Activated T-cell treated with anti-CD3 and anti-CD28 coated beads, Interleukin-2, amount 50 U/mL, for 1 hour (primary cell): ENCODE results near the gene MDM2.
"Not testable (repeated sequence)": the region's sequence is repeated elsewhere in the genome, so short reads cannot be mapped to it uniquely, and the experiment has no call there.

ENCODE experiments used
- DNase-seq: peaks from one replicate; pipeline ENCODE4 v3.0.0-alpha.2; 2020

MDM2 gene

GRCh38 chr12:68808388-68809189 is 612 bp downstream of the MDM2 start:
- peak; percentile 59 for DNase-seq

DNA sequence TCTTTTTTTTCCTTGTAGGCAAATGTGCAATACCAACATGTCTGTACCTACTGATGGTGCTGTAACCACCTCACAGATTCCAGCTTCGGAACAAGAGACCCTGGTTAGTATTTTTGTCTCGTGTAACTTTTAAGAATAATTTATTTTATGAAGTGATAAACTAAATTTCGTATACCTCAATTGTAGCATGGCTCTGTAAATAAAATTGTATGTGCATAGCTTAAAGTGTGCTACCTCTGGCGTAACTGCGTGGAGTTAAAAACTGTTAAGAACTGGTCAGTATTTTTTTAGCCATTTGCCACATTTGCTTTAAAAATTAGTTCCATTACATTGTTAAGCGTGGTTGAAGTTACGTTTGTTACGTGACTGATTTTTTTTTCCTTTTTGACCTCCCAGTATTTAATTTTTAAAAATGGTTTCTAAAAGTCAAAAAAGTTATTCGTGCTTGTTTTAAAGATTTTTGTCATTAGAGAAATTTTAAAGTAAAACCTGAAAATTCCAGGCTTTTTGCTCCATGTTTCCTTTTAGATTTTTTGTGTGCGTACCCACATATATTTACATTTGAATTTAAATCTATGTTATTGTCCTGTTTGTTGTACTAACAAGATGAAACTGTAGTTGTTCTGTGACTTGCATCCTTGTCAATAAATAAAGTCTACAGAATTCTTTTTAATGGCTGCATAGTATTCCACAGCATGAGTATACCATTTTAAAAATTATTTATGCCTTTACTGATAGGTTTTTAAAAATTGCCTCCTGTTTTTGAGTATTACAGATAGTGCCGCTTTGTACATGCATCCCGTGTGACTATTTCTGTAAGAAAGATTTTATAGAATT is 1.4 kb downstream of the MDM2 start:
- no peak for DNase-seq

- not testable (repeated sequence) for DNase-seq
These were observed 2.0 kb downstream of the MDM2 start for GRCh38 chr12:68810027-68810389.

DNA sequence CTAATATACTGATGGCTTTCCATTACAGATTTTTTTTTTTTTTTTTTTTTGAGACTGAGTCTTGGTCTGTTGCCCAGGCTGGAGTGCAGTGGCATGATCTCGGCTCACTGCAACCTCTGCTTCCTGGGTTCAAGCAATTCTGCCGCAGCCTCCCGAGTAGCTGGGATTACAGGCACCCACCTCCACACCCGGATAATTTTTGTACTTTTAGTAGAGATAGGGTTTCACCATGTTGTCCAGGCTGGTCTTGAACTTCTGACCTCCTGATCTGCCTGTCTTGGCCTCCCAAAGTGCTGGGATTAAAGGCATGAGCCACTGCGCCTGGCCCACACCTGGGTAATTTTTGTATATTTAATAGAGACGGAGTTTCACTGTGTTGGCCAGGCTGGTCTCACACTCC is 3.6 kb downstream of the MDM2 start:
- DNase-seq, result not testable (repeated sequence)

DNA sequence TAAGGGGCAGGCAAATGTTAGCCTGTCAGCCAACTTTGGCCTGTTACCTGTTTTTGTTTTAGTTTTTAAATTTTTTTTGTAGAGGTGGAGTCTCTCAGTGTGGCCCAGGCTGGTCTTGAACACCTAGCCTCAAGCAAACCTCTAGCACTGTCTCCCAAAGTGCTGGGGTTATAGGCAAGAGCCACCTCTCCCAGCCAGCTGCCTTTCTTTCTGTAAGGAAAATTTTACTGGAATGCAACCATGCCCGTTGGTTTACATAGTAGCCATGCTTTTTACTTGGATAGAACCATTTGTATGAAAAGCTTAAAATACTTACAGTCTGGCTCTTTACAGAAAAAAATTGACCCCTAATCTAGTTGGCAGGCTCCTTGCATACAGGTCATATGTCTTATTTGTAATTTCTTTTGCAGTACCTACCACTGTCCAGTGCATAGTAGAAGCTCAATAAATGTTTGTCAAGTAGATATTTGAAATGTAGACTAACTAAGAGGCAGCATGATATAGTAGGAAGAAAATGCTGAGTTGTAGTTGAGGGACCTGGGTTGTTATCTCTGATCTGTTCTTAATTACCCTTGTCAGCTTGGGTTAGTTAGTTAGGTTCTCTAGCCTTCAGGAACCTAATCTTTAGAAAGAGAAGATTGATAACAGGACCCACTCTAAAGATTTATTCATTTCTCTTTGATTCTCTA is 4.7 kb downstream of the MDM2 start:
- DNase-seq, result no peak

DNA sequence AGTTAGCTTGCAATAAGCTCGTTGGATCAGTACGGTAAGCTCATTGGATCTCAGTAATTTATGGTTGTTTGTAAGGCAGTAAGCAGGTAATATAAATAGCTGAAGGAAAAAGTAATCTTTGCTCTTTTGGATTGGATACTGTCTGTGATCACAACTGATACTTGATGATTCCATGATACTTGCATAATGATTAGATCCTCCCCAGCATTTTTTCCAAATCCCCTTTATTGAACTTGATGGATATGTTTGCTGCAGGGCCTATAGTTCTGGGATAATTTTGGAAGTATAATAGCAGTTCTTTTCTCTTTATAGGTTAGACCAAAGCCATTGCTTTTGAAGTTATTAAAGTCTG is 5.2 kb downstream of the MDM2 start:
- DNase-seq, result no peak

- no peak for DNase-seq
These were observed 6.7 kb downstream of the MDM2 start for GRCh38 chr12:68814490-68815231.

- no peak for DNase-seq
These were observed 7.4 kb downstream of the MDM2 start for GRCh38 chr12:68815232-68815927.

- DNase-seq, result no peak
These were observed 8.2 kb downstream of the MDM2 start for GRCh38 chr12:68815928-68816800.

DNA sequence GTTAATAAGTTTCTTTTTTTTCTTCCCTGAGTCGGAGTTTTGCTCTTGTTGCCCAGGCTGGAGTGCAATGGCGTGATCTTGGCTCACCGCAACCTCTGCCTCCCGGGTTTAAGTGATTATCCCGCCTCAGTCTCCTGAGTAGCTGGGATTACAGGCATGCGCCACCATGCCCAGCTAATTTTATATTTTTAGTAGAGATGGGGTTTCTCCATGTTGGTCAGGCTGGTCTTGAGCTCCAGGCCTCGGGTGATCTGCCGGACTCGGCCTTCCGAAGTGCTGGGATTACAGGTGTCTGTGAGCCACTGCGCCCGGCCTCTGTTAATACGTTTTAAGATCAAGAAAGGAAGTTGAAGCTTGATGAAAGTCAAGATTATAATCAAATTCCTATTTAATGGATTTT is 11.5 kb downstream of the MDM2 start:
- not testable (repeated sequence) for DNase-seq

- DNase-seq, result no peak
These were observed 13.6 kb downstream of the MDM2 start for GRCh38 chr12:68821357-68822188.

DNA sequence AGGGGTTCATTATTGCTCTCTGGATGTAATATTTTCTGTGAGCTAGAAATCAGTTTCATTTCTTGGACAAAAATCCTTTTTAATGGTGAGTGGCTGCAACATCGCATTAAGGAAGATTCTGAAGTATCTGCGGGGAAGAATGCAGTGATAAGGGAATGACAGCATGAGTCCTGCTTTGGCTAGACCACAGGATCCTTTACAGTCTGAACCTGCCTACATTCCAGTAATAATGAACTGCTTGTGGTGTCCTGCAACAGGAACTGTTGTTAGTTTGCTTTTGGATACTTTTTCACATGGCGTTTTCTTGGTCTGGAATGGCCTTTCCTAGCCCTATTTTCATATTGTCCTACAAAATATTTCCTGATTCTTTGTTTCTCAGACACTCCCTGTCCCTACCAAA is 15.7 kb downstream of the MDM2 start:
- no peak for DNase-seq

GRCh38 chr12:68824131-68824530 is 16.2 kb downstream of the MDM2 start:
- DNase-seq, result no peak

DNA sequence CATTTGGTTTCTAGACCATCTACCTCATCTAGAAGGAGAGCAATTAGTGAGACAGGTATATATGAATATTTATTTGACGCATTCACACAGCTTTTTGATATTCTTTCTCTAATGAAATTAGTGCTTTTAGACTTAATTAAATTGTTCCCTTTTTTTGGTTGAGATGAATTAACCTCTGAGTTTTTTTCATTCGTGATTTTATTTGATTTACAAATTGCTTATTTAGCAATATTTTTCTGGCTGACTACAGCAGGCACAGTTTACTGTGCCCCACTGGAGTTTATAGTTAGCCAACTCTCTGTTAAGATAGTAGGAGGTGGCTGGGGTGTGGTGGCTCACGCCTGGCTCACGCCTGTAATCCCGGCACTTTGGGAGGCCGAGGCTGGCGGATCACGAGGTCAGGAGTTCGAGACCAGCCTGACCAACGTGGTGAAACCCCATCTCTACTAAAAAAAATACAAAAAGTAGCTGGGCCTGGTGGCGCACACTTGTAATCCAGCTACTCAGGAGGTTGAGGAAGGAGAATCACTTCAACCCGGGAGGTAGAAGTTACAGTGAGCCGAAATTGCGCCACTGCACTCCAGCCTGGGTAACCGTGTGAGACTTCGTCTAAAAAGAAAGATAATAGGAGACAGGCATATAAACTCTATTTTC is 16.7 kb downstream of the MDM2 start:
- no peak for DNase-seq

DNA sequence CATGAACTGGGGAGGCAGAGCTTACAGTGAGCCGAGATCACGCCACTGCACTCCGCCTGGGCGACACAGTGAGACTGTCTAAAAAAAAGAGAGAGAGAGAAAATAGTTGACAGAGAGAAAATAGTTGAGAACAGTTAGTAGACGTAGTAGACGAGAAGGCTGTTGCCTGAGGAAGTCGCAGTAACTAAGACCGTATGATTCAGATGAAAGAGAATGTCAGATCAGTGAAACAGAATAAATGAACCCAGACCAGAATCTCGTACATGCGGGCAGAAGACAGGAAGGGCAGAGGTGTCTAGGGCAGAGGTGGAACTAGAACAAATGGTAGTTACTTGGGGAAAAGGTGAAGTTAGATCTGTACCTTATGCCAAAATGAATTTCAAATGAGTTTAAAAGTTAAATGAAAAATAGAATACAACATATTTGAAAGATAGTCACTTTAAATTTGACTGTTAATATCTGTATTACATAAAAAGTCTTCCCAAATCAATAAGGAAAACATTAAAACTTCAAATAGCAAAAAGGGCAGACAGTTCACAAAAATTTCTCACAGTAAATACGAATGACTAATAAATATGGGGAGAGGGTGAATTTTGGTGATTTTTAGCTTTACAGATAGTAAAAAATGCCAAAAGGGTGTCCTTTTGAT is 17.7 kb downstream of the MDM2 start:
- no peak for DNase-seq

DNA sequence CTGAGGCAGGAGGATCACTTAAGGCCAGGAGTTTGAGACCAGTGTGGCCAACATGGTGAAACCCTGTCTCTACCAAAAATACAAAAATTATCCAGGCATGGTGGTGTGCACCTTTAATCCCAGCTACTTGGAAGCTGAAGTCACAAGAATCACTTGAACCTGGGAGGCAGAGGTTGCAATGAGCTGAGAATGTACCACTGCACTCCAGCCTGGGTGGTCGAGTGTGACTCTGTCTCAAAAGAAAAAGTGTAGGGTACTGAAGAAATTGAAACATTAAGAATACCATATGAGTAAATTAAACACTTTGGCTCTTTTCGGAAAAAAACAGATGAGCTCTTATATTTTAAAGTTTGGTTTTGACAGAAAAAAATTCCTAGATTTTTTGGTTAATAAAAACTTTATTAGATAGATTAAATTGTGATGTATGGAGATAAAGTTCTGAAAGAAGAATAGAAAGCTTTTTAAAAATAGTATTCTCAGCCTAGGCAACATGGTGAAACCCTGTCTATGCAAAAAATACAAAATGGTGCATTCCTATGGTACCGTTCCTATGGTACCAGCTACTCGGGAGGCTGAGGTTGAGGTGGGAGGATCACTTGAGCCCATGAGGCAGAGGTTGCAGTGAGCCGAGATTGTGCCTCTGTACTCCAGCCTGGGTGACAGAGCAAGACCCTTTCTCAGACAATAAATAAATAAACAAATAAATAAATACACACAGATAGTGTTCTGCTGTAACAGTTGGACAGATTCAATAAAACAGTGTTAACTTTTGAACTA is 20.1 kb downstream of the MDM2 start:
- no peak for DNase-seq

- DNase-seq, result no peak
These were observed 20.7 kb downstream of the MDM2 start for GRCh38 chr12:68828672-68829068.

DNA sequence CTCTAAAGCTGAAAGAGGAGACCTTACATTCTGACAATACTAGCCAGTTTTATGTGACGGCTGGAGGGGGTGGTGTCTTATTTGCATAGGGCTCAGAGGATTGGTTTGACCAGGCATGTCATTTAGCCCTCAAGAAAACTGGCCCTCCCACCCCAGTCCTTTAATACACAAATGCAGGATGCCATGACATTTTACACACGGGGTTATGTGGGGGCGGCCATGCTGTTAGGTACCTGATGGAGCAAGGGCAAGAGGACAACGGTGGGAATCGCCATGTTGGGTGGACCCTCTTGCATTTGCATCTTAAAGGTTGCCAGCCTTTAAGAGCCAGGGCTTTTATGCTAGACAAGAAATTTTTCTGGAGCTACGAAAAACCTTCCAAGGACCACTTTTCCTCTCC is 23.3 kb downstream of the MDM2 start:
- DNase-seq, result no peak
